ENCODE measurements around the gene OSBPL7. TPM values are rescaled to one million over a fixed set of nuclear protein-coding genes. Genes with fewer than 3 reads are reported as not detected.

OSBPL7 gene
- total RNA-seq, 1 donor from 2014 or later, result 5.1 TPM

DNA sequence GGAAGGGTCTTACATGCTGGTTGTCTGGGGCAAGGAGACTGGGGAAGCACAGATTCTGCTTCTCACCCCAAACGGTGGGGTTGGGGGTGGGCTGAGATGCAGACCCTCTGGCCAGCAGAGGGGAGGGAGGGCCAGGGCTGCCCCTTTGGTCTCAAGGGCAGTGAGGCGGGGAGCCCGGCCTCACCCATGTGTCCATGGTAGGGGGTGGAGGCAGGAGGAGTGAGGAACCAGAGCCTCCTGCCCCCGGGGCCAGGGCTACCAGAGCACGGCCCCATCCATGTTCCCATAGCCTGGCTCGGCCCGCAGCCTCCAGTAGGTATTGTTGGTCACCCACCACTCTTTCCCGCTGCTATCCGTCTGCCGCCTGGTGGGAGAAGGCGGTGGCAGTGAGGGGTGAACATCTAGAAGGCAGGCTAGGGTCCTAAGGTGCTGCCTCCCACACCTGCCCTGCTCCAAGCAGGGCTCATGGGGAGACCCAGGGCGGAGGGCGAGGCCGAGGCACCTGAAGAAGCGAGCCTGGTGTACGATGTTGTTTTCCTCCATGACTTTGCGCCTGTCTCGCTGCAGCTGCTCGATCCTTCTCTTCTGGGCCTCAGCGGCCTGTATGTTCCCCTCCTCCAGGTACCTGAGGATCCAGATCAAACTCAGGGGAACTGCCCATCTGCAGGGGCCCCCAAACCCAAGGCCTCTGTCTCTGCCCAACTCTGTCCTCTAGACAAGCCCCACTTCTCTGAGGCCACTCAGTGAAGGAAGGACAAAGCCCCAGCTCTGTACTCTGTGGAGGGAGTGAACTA, 13.4 kb downstream of the OSBPL7 start:
- H3K4me3 ChIP-seq, result no peak overlapping the region
- TF ChIP-seq, protein P1, sequence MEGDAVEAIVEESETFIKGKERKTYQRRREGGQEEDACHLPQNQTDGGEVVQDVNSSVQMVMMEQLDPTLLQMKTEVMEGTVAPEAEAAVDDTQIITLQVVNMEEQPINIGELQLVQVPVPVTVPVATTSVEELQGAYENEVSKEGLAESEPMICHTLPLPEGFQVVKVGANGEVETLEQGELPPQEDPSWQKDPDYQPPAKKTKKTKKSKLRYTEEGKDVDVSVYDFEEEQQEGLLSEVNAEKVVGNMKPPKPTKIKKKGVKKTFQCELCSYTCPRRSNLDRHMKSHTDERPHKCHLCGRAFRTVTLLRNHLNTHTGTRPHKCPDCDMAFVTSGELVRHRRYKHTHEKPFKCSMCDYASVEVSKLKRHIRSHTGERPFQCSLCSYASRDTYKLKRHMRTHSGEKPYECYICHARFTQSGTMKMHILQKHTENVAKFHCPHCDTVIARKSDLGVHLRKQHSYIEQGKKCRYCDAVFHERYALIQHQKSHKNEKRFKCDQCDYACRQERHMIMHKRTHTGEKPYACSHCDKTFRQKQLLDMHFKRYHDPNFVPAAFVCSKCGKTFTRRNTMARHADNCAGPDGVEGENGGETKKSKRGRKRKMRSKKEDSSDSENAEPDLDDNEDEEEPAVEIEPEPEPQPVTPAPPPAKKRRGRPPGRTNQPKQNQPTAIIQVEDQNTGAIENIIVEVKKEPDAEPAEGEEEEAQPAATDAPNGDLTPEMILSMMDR (IDR thresholded peaks at IDR 0.05), result no peak
- TF ChIP-seq EZH2phosphoT487 (IDR thresholded peaks at IDR 0.05) (no peak), EZH2 (IDR thresholded peaks at IDR 0.05) (no peak)
- no peak overlapping the region for H2AFZ ChIP-seq (replicated peaks)
- H3F3A ChIP-seq (ENCODE audit: low read depth), result no peaks in the 10 kb centered on the region
- no peaks in the 10 kb centered on the region for H4K20me1 ChIP-seq (ENCODE audit: low read depth)
- no peaks in the 10 kb centered on the region for H3K9me3 ChIP-seq (ENCODE audit: low read depth)
- Mint-ChIP-seq H3K27ac (no peak overlapping the region), H3K4me1 (peaks cover 7% of the 10 kb centered on the region), H3K4me3 (no peak overlapping the region), H3K27me3 (ENCODE audit: insufficient read depth, low read depth) (peaks cover 14% of the 10 kb centered on the region), H3K36me3 (peaks cover 7% of the 10 kb centered on the region), H3K9me3 (no peaks in the 10 kb centered on the region)
- H3K36me3 ChIP-seq, result no peaks in the 10 kb centered on the region
- no peaks in the 10 kb centered on the region for H3K79me2 ChIP-seq (ENCODE audit: low read depth)
- no peak overlapping the region for H3K9ac ChIP-seq
- no peak for DNase-seq (ENCODE audit: low spot score)
- H3K27me3 ChIP-seq, result peaks cover 7% of the 10 kb centered on the region
- H3K4me2 ChIP-seq, result no peak overlapping the region
- no peak overlapping the region for H3K27ac ChIP-seq
- no peaks in the 10 kb centered on the region for H3K4me1 ChIP-seq

DNA sequence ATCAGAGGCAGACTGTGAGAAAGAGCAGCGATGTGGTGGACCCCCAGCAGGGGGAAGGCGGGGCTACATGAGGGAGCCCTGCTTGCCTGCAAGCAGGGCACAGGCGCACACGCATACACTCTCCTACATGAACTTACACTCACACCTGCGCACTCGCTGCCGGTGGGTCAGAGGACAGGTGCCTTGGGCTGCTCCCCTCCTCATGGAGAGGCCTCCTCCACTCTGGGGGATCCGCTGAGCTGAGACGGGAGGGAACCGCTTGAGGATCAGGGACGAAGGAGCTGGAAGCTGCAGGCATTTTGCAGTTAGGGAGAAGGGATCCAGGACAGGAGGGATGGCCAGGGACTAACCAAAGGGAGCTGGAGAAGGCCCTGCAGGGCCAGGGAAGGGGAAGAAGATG, 14.2 kb downstream of the OSBPL7 start:
- Histone ChIP-seq H4K20me1 (ENCODE audit: low read depth) (no peaks in the 10 kb centered on the region), H3K27ac (no peak overlapping the region), H3K4me3 (no peak overlapping the region), H3K79me2 (ENCODE audit: low read depth) (no peaks in the 10 kb centered on the region), H3K4me2 (no peak overlapping the region), H3K4me1 (no peaks in the 10 kb centered on the region), H2AFZ (replicated peaks) (no peak overlapping the region), H3F3A (ENCODE audit: low read depth) (no peaks in the 10 kb centered on the region), H3K9ac (no peak overlapping the region), H3K9me3 (ENCODE audit: low read depth) (no peaks in the 10 kb centered on the region), H3K36me3 (no peaks in the 10 kb centered on the region), H3K27me3 (peaks cover 7% of the 10 kb centered on the region)
- H3K9me3 Mint-ChIP-seq, result no peaks in the 10 kb centered on the region
- peaks cover 7% of the 10 kb centered on the region for H3K4me1 Mint-ChIP-seq
- no peak for DNase-seq (ENCODE audit: low spot score)
- H3K36me3 Mint-ChIP-seq, result peaks cover 3% of the 10 kb centered on the region
- H3K27ac Mint-ChIP-seq, result no peak overlapping the region
- H3K27me3 Mint-ChIP-seq (ENCODE audit: insufficient read depth, low read depth), result peaks cover 20% of the 10 kb centered on the region
- no peak overlapping the region for H3K4me3 Mint-ChIP-seq
- TF ChIP-seq EZH2 (IDR thresholded peaks at IDR 0.05) (no peak), EZH2phosphoT487 (IDR thresholded peaks at IDR 0.05) (no peak)
- TF ChIP-seq, protein P1 (IDR thresholded peaks at IDR 0.05), result no peak

DNA sequence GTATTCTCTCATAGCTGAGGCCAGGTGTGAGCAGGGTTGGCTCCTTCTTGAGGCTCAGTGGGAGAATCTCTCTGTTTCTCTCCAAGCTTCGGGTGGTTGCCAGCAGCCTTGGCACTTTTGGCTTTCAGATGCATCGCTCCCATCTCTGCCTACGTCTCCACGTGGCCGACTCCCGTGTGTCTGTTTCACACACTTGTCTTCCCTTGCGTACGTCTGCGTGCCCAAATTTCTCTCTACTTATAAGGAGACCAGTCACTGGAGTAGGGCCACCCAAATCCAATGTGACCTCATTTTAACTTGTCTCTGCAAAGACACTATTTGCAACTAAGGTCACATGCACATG, 14.7 kb downstream of the OSBPL7 start:
- H3K36me3 ChIP-seq, result no peaks in the 10 kb centered on the region
- H3K27ac ChIP-seq, result no peak overlapping the region
- no peak overlapping the region for H3K4me3 Mint-ChIP-seq
- no peaks in the 10 kb centered on the region for H3K9me3 ChIP-seq (ENCODE audit: low read depth)
- no peaks in the 10 kb centered on the region for H3K9me3 Mint-ChIP-seq
- no peaks in the 10 kb centered on the region for H3K4me1 ChIP-seq
- no peak overlapping the region for H3K4me2 ChIP-seq
- H4K20me1 ChIP-seq (ENCODE audit: low read depth), result no peaks in the 10 kb centered on the region
- H3K4me3 ChIP-seq, result no peak overlapping the region
- H3K36me3 Mint-ChIP-seq, result no peaks in the 10 kb centered on the region
- H3K27me3 Mint-ChIP-seq (ENCODE audit: insufficient read depth, low read depth), result peaks cover 20% of the 10 kb centered on the region
- peaks cover 7% of the 10 kb centered on the region for H3K4me1 Mint-ChIP-seq
- no peaks in the 10 kb centered on the region for H3K79me2 ChIP-seq (ENCODE audit: low read depth)
- DNase-seq (ENCODE audit: low spot score), result no peak
- no peak overlapping the region for H3K27ac Mint-ChIP-seq
- H3K9ac ChIP-seq, result no peak overlapping the region
- peaks cover 7% of the 10 kb centered on the region for H3K27me3 ChIP-seq
- H2AFZ ChIP-seq (replicated peaks), result no peak overlapping the region
- H3F3A ChIP-seq (ENCODE audit: low read depth), result no peaks in the 10 kb centered on the region
- no peak for TF ChIP-seq EZH2 (IDR thresholded peaks at IDR 0.05)
- TF ChIP-seq, protein P1 (IDR thresholded peaks at IDR 0.05), result no peak
- no peak for TF ChIP-seq EZH2phosphoT487 (IDR thresholded peaks at IDR 0.05)

Data from neural progenitor cell (in vitro differentiated cells).